Right cardiac atrium (tissue), 5 donors: Measurements from ENCODE around the gene HIC1. TPM values are rescaled to one million over a fixed set of nuclear protein-coding genes. Genes with fewer than 3 reads are reported as not detected.

Experiments used
- ATAC-seq, 2 donors: fragments of 200-7000 bp; cut with Tn5 transposase; one replicate each; pipeline versions ENCODE4 v1.8.0 to v1.9.1; 2020; ENCODE audit warnings: moderate library complexity in 2 of 2, mild to moderate bottlenecking in 1 of 2
- DNase-seq, 3 donors: peaks; one replicate each; pipeline ENCODE4 v3.0.0-alpha.2; 2020
- H3K27ac ChIP-seq: one replicate; pipeline ENCODE4 v1.5.1; 2013; ENCODE audit warnings: mild to moderate bottlenecking, low read length, control low read depth, moderate library complexity
- H3K27me3 ChIP-seq: one replicate; pipeline ENCODE4 v1.6.1; 2013; ENCODE audit not compliant: control insufficient read depth, insufficient read depth
- H3K4me1 ChIP-seq: one replicate; pipeline ENCODE4 v1.6.1; 2013; ENCODE audit warnings: low read length; ENCODE audit not compliant: control insufficient read depth, insufficient read depth
- H3K4me3 ChIP-seq: one replicate; pipeline ENCODE4 v1.5.1; 2013; ENCODE audit warnings: low read length, control low read depth
- H3K9me3 ChIP-seq: one replicate; pipeline ENCODE4 v1.6.1; 2013; ENCODE audit warnings: low read length; ENCODE audit not compliant: control insufficient read depth
- WGBS: extraction: QIAGEN DNeasy Blood & Tissue Kit; methylation state at CpG from one replicate; pipeline ENCODE4 v1.1.7; 2013; 5-methylcytosine and 5-hydroxymethylcytosine counted together
- intact Hi-C, 4 donors: fragments of 100-400 bp; cut with DNase I; formaldehyde crosslinking; loops; one replicate each; pipeline versions ENCODE4 v1.11.0 to v1.14.0; 2022 to 2023
- polyA plus RNA-seq: library from polyadenylated mRNA; stranded (reverse); fragments of 200-250 nt; gene quantifications from one replicate; pipeline ENCODE4 v1.2.3, GENCODE V29; 2013
- total RNA-seq, 4 donors: library from RNA; stranded (reverse); fragmentation: NEBNext Ultra II Directional; extraction: Animal tissue kit (Norgen Biotek cat#: 25700); gene quantifications; one replicate each; pipeline ENCODE4 v1.2.1, GENCODE V29; 2021
- donor health status: healthy with polysubstance abuse.
- donor health status: DM: no; HTN: yes; CAD: no.
- donor health status: DM: no; HTN: no; CAD: no.
- donor health status: DM: no; HTN: yes; CAD: no; lungs with severe emphysema.
- donor health status: DM: yes; HTN: yes; CAD: no.

HIC1 gene
- total and polyA plus RNA-seq, 5 donors = 10.3 to 33.0 (median 24.2) TPM

DNA sequence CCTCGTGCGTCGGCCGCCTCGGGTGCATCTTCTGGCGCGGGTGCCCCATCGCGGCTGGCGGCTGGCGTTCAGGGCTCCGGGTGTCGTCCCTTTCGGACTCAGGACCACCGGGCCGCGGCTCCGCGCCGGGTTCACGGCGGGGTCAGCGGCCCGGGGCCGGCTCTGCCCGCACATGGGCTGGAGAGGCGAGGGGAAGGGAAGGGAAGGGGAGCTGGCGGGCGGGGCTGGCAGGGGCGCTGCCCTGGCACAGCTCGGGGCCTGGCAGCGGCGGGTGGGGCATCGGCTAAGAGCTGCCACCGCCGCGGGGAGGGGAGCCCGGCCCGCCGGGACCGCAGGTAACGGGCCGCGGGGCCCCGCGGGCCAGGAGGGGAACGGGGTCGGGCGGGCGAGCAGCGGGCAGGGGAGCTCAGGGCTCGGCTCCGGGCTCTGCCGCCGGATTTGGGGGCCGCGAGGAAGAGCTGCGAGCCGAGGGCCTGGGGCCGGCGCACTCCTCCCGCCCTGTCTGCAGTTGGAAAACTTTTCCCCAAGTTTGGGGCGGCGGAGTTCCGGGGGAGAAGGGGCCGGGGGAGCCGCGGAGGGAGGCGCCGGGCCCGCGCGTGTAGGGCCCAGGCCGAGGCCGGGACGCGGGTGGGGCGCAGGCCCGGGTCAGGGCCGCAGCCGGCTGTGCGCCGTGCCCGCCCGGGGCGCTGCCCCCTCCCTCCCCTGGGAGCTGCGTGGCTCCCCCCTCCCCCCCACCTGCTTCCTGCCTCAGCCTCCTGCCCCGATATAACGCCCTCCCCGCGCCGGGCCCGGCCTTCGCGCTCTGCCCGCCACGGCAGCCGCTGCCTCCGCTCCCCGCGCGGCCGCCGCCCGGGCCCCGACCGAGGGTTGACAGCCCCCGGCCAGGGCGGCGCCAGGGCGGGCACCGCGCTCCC, 646 bp downstream of the HIC1 start:
- Histone ChIP-seq H3K4me1 (no peaks in the 10 kb centered on the region), H3K27me3 (no peaks in the 10 kb centered on the region), H3K9me3 (no peaks in the 10 kb centered on the region), H3K4me3 (peak overlapping the region; percentile 81), H3K27ac (peak overlapping the region; percentile 69)
- ATAC-seq (peak; percentile 1), DNase-seq (peak; percentile 59 to 84 (median 83))
- WGBS = 4% methylated on average over 113 of the region's 113 CpGs
- intact Hi-C loops = loop anchor here (2.0 to 5.0 kb wide), 3 partner anchors 183 to 189 kb away; no protein-coding TSS in a partner anchor

DNA sequence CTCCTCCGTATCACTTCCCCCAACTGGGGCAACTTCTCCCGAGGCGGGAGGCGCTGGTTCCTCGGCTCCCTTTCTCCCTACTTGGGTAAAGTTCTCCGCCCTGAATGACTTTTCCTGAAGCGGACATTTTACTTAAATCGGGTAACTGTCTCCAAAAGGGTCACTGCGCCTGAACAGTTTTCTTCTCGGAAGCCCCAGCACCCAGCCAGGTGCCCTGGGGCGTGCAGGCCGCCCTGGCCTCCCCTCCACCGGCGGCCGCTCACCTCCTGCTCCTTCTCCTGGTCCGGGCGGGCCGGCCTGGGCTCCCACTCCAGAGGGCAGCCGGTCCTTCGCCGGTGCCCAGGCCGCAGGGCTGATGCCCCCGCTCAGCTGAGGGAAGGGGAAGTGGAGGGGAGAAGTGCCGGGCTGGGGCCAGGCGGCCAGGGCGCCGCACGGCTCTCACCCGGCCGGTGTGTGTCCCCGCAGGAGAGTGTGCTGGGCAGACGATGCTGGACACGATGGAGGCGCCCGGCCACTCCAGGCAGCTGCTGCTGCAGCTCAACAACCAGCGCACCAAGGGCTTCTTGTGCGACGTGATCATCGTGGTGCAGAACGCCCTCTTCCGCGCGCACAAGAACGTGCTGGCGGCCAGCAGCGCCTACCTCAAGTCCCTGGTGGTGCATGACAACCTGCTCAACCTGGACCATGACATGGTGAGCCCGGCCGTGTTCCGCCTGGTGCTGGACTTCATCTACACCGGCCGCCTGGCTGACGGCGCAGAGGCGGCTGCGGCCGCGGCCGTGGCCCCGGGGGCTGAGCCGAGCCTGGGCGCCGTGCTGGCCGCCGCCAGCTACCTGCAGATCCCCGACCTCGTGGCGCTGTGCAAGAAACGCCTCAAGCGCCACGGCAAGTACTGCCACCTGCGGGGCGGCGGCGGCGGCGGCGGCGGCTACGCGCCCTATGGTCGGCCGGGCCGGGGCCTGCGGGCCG, 1.6 kb downstream of the HIC1 start:
- intact Hi-C loops = loop anchor here in 1 of 4 donors (5.0 kb wide), 1 partner anchor 186 kb away; no protein-coding TSS in a partner anchor
- peak; percentile 49 to 80 (median 75) for DNase-seq

GRCh38 chr17:2057175-2057759, 2.4 kb downstream of the HIC1 start:
- Histone ChIP-seq H3K4me1 (no peaks in the 10 kb centered on the region), H3K27me3 (no peaks in the 10 kb centered on the region), H3K27ac (peak overlapping the region; percentile 9), H3K9me3 (no peaks in the 10 kb centered on the region), H3K4me3 (peak overlapping the region; percentile 81)
- DNase-seq (peak in 1 of 3 donors; percentile 44), ATAC-seq (no peak)
- 14% methylated on average over 81 of the region's 81 CpGs for WGBS
- intact Hi-C loops = loop anchor here in 1 of 4 donors (5.0 kb wide), 1 partner anchor 185 kb away; no protein-coding TSS in a partner anchor

More for the DNA sequence above, 1.6 kb downstream of the HIC1 start:
- H3K9me3 ChIP-seq = no peaks in the 10 kb centered on the region
- ATAC-seq = no peak
- peak overlapping the region; percentile 81 for H3K4me3 ChIP-seq
- no peaks in the 10 kb centered on the region for H3K4me1 ChIP-seq
- H3K27ac ChIP-seq = peak overlapping the region; percentile 9
- no peaks in the 10 kb centered on the region for H3K27me3 ChIP-seq
- 12% methylated on average over 85 of the region's 85 CpGs for WGBS

GRCh38 chr17:2057760-2058585, 3.1 kb downstream of the HIC1 start:
- no peak for ATAC-seq
- WGBS = 21% methylated on average over 98 of the region's 98 CpGs
- peak overlapping the region; percentile 81 for H3K4me3 ChIP-seq
- H3K27me3 ChIP-seq = no peaks in the 10 kb centered on the region
- intact Hi-C loops = loop anchor here in 2 of 4 donors (2.0 to 5.0 kb wide), 2 partner anchors 33 to 184 kb away; no protein-coding TSS in a partner anchor
- DNase-seq = peak in 2 of 3 donors; percentile 75 to 77
- H3K4me1 ChIP-seq = peaks cover 2% of the 10 kb centered on the region
- no peaks in the 10 kb centered on the region for H3K9me3 ChIP-seq
- H3K27ac ChIP-seq = peak overlapping the region; percentile 9

DNA sequence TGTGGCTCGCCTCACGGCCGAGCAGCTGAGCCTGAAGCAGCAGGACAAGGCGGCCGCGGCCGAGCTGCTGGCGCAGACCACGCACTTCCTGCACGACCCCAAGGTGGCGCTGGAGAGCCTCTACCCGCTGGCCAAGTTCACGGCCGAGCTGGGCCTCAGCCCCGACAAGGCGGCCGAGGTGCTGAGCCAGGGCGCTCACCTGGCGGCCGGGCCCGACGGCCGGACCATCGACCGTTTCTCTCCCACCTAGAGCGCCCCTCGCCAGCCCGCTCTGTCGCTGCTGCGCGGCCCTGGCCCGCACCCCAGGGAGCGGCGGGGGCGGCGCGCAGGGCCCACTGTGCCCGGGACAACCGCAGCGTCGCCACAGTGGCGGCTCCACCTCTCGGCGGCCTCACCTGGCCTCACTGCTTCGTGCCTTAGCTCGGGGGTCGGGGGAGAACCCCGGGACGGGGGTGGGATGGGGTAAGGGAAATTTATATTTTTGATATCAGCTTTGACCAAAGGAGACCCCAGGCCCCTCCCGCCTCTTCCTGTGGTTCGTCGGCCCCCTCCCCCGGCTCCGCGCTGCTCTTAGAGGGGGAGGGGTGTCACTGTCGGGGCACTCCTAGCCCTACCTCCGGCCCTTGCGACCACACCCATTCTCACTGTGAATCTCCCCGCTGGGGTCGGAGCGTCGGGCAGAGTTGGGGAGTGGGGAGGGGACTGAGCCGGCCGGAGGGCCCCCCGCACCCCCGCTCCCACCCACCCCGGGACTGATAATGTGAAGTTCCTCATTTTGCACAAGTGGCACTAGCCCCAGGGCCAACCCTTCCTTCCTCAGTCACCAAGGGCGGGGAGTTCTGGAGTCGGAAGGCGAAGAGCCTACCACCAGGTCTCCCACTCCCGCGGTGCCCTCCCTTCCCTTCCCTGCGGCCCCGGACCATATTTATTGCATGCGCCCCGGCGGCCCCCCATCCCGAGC, 4.0 kb downstream of the HIC1 start:
- Histone ChIP-seq H3K27ac (peak overlapping the region; percentile 90), H3K27me3 (no peaks in the 10 kb centered on the region), H3K4me3 (peak overlapping the region; percentile 81), H3K9me3 (no peaks in the 10 kb centered on the region), H3K4me1 (peaks cover 2% of the 10 kb centered on the region)
- DNase-seq (peak; percentile 80 to 94 (median 93)), ATAC-seq (peak; percentile 3 to 21)
- intact Hi-C loops = loop anchor here in 2 of 4 donors (2.0 to 5.0 kb wide), 2 partner anchors 32 to 183 kb away; no protein-coding TSS in a partner anchor
- WGBS = 13% methylated on average over 78 of the region's 78 CpGs

DNA sequence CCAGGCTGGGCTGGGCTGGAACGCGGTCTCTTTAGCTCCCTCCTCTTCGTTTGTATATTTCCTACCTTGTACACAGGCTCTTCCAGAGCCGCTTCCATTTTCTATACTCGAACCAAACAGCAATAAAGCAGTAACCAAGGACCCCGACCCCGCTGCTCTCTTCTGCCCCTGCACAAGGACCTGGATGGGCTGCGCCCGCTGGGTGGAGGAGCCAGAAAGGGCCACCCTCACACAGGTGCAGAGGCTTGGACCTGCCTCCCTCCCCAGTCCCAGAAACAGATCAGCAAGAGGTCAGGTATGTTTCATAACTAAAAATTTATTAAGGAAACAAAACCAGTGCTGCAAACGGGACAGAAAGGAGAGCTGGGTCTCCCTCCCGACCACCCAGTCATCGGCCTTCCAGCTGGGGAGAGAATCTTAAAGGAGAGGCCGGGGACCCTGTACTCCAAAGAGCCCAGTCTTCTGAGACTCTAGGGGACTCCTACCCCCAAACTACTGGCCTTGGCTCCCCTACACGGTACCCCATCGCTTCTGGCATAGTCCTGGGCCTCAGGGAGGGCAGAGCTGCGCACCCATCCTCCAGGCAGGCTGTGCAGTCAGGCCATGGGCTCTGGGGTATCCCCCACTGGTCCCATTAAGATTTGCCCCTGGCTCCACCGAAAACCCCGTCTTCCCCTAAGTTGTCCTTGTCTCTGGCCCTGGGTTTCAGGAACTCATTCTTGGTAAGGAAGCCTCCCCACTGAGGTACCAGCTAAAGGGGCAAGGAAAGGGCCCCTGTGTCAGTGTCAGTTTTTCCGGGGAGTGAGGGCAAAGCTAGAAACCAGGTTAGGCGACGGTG, 4.9 kb downstream of the HIC1 start:
- 50% methylated on average over 21 of the region's 21 CpGs for WGBS
- H3K9me3 ChIP-seq = no peaks in the 10 kb centered on the region
- peaks cover 2% of the 10 kb centered on the region for H3K4me1 ChIP-seq
- no peaks in the 10 kb centered on the region for H3K27me3 ChIP-seq
- intact Hi-C loops = loop anchor here in 3 of 4 donors (2.0 to 10.0 kb wide), 4 partner anchors 31 to 183 kb away; no protein-coding TSS in a partner anchor
- ATAC-seq (no peak), DNase-seq (no peak)
- peak overlapping the region; percentile 90 for H3K27ac ChIP-seq
- peak overlapping the region; percentile 81 for H3K4me3 ChIP-seq

- Histone ChIP-seq H3K27ac (peak overlapping the region; percentile 90), H3K4me1 (peaks cover 2% of the 10 kb centered on the region), H3K9me3 (no peaks in the 10 kb centered on the region), H3K4me3 (no peak overlapping the region), H3K27me3 (no peaks in the 10 kb centered on the region)
- 49% methylated on average over 6 of the region's 6 CpGs for WGBS
- no peak for ATAC-seq
- DNase-seq = no peak
- intact Hi-C loops = loop anchor here in 2 of 4 donors (5.0 to 10.0 kb wide), 2 partner anchors 64 to 117 kb away; no protein-coding TSS in a partner anchor
These were observed 5.4 kb downstream of the HIC1 start for GRCh38 chr17:2060385-2060658.

GRCh38 chr17:2060681-2061440, 6.0 kb downstream of the HIC1 start:
- no peaks in the 10 kb centered on the region for H3K9me3 ChIP-seq
- intact Hi-C loops = loop anchor here in 2 of 4 donors (5.0 to 10.0 kb wide), 2 partner anchors 64 to 116 kb away; no protein-coding TSS in a partner anchor
- peaks cover 2% of the 10 kb centered on the region for H3K4me1 ChIP-seq
- ATAC-seq = peak; percentile 12 to 13
- H3K27ac ChIP-seq = peak overlapping the region; percentile 90
- DNase-seq = peak; percentile 64 to 86 (median 82)
- WGBS = 50% methylated on average over 21 of the region's 21 CpGs
- no peak overlapping the region for H3K4me3 ChIP-seq
- no peaks in the 10 kb centered on the region for H3K27me3 ChIP-seq
